Kasumi-1 (cell line): ENCODE measurements around the gene PSME4.

Source experiments
- DNase-seq, 2 experiments: peaks; one replicate each; lab custom pipeline; 2025; lab: John Stamatoyannopoulos, UW

PSME4 gene, protein sequence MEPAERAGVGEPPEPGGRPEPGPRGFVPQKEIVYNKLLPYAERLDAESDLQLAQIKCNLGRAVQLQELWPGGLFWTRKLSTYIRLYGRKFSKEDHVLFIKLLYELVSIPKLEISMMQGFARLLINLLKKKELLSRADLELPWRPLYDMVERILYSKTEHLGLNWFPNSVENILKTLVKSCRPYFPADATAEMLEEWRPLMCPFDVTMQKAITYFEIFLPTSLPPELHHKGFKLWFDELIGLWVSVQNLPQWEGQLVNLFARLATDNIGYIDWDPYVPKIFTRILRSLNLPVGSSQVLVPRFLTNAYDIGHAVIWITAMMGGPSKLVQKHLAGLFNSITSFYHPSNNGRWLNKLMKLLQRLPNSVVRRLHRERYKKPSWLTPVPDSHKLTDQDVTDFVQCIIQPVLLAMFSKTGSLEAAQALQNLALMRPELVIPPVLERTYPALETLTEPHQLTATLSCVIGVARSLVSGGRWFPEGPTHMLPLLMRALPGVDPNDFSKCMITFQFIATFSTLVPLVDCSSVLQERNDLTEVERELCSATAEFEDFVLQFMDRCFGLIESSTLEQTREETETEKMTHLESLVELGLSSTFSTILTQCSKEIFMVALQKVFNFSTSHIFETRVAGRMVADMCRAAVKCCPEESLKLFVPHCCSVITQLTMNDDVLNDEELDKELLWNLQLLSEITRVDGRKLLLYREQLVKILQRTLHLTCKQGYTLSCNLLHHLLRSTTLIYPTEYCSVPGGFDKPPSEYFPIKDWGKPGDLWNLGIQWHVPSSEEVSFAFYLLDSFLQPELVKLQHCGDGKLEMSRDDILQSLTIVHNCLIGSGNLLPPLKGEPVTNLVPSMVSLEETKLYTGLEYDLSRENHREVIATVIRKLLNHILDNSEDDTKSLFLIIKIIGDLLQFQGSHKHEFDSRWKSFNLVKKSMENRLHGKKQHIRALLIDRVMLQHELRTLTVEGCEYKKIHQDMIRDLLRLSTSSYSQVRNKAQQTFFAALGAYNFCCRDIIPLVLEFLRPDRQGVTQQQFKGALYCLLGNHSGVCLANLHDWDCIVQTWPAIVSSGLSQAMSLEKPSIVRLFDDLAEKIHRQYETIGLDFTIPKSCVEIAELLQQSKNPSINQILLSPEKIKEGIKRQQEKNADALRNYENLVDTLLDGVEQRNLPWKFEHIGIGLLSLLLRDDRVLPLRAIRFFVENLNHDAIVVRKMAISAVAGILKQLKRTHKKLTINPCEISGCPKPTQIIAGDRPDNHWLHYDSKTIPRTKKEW (N-terminal part only)

DNA sequence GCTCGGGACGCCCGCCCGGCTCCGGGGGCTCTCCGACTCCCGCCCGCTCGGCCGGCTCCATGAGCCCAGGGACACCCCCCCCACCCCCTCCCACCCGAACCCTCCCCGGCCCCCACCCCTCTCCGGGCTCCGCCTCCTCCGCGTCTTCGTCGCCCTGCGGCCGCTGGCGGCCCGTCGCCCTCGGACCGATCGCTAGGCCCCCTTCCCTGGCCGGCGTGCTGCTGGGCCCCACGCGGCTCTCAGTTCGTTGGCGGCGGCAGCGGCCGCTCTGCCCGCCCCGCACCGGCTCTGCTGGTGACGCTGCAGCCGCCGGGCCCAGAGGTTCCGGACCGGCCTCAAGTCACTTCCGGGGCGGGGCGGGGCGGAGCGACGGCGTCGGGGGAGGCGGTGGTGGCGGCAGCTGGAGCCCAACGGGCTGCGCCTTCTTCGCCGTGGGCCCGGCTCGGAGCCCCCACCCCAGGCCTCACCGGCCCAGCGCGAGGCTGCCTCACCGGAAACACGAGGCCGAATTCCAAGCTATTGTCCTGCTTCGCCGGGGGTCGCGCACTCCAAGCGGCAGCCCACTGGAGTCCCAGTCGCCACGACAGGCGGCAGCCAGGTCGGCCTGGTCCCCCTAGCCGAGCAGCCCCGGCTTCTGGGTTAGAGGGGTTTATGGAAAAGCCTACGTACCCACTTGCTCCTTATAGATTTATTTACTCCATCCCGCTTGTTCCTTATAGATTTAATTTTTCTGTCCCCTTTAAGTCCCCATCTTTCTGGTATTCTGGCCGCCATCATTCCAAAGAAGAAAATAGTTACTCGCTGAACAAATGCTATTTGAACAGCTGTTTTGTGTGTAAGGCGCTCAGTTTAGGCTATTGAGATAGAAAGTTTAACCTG lies at the start of gene PSME4:
Gene PSME4, minus strand, starts transcription at position 270 of the 879 bp plus-strand sequence. Its CDS starts 209 bp downstream, at position 61.
- DNase-seq = peak; percentile 77 to 82

DNA sequence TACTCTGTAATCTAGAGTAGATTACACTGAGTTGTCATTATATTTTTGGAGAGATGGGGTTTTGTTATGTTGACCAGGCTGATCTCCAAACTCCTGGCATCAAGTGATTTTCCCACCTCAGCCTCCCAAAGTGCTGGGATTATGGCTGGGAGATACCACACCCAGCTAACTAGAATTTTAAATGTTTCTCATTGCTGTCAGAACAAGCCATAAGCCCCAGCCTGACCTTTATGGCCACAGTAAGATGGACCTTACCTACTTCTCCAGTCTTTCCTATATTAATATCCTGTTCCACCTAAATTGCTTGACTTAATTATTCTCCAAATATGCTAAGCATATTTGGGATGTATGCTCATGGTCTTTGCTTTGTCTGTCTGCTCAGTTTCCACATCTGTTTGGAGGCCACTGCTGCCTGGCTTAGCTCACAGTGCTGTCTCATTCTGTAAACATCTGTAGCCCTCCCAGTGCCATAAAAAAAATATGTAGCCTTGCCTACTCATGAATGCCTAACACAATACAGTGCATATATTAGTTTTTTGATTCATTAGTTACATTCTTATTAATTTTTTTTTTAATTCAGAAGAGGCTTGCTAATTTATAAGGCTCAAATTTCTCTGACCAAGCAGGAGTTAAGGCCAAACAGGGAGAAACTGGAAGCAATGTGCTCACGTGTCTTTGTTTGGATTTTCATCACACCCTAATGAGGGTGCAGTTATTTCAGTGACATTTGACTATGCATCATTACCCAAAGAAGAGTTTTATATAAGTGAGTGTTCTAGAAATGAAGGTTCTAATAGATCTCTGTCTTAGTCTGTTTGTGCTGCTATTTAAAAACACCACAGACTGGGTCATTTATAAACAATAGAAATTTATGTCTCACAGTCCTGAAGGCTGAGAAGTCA lies 45.3 kb upstream of the PSME4 start:
- DNase-seq = no peak

DNA sequence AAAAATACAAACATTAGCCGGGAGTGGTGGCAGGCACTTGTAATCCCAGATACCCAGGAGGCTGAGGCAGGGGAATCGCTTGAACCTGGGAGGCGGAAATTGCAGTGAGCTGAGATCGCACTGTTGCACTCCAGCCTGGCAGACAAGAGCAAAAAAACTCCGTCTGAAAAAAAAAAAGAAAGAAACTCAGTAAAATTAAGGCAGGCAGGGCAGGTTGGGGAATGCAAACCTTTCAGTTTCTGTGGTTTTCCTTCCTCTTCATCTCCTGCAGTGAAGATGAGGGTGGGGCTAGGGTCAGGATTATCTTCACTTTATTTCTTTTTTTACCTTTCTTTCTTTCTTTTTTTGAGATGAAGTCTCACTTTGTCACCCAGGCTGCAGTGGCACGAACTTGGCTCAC lies 43.2 kb upstream of the PSME4 start:
- no peak for DNase-seq

DNA sequence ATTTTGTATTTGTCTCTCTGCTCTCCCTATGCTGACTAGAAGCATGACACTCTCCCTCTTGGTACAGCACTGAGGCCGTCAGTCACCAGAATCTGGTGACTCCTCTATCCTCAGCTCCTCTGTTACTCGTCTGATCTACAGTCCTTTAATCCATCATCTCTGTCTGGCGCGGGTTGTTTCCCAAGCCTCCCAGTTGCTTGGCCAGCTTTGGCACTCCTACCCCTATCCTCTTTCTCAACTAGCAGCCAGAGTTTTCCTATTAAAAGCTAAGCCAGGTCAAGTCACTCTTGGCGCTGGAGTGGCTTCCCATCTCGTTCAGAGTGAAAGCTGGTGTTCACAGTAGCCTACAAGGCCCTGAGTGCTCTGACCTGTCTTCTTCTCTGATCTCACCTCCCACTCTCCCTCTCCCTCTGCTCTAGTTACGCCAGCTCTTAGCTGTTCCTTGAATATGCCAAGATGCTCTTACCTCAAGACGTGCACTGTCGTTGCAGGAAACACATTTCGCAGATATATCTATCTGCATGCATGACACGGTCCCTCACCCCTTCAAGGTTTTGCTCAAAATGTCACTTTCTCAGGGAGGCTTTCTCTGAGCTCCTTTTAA lies 41.8 kb upstream of the PSME4 start:
- no peak for DNase-seq

DNA sequence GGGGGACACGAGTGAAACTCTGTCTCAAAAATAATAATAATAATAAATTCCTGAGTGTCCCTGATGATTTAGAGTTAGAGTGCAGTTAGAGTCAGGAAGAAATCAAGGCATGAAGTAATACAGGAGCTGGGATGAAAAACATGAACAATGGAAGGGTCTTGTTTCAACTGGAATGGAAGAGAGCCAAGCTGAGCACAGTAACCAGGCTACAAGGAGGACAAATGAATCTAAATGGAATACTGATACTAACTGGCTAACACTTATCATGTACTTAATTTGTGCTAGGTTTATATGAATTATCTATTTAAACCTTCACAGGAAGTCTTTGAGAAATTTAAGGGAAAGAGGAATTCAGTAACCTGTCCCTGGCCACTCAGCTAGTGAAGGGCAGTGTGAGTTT lies 38.8 kb upstream of the PSME4 start:
- DNase-seq = no peak

DNA sequence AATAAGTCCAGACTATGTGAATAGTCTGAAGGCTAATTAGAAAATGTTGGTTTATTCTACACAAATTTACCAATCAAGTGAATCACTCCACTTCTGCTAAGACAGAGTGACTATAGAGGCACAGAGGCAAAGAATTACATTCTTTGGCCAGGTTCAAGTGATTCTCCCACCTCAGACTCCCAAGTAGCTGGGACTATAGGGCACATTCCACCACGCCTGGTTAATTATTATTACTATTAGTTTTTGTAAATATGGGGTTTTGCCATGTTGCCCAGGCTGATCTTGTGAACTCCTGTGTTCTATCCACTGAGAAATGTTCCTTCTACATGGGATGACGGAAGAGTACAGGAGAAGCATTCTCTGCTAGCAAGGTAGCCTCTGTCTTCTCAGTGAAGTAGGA lies 37.6 kb upstream of the PSME4 start:
- no peak for DNase-seq

DNA sequence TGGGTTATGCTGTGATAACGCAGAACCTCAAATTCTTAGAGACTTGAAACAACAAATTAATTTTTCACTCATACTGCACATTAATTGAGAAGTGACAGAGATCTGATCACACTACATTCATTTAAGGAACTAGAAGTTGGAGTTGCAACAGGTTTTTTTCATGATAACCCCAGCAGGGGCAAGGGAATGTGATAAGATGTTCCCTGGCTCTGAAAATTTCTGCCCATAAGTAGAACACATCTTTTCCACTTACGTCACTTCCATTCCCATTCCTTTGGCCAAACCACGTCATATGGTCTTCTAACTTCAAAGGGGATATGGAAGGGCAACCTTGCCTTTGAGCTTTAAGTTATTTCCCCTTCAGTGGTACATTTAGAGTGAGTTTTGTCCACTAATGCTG lies 29.7 kb upstream of the PSME4 start:
- peak in 1 of 2 experiments; percentile 18 for DNase-seq

DNA sequence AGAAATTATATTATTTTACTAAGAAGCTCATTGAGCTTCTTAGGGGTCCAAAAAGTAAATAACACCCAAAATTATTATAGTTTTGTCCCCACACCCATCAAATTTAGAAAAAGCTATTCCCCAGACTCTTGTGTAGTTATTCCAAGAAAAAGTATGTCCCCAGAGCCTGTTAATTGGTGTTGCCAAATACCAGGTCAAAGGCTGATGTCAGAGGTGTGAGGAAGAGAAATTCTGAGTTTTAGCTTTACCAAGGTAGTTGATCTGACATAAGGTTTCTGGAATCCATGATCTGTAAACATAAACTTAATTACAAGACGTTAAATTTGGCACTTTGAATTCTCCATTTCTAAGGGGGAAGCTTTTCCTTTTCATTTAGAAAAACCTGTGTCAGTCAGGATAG lies 29.3 kb upstream of the PSME4 start:
- DNase-seq = no peak

DNA sequence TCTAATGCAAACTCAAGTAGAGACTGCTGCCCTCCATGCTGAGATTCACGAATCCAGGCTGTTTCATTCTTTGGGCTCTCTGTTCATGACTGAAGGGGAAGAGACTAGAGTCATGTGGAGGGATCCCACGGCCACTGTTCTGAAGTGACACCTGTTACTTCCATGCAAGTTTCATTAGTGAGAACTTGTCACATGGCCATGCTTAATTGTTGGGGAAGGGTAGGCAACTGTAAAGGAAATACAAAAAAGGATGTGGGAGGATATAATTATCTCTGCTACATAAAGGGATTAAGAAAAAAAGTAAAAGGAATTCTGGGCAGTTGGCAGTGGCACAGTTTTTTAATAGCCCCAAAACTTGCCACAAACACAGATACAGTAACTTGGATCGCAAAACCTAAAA lies 28.0 kb upstream of the PSME4 start:
- DNase-seq = no peak

DNA sequence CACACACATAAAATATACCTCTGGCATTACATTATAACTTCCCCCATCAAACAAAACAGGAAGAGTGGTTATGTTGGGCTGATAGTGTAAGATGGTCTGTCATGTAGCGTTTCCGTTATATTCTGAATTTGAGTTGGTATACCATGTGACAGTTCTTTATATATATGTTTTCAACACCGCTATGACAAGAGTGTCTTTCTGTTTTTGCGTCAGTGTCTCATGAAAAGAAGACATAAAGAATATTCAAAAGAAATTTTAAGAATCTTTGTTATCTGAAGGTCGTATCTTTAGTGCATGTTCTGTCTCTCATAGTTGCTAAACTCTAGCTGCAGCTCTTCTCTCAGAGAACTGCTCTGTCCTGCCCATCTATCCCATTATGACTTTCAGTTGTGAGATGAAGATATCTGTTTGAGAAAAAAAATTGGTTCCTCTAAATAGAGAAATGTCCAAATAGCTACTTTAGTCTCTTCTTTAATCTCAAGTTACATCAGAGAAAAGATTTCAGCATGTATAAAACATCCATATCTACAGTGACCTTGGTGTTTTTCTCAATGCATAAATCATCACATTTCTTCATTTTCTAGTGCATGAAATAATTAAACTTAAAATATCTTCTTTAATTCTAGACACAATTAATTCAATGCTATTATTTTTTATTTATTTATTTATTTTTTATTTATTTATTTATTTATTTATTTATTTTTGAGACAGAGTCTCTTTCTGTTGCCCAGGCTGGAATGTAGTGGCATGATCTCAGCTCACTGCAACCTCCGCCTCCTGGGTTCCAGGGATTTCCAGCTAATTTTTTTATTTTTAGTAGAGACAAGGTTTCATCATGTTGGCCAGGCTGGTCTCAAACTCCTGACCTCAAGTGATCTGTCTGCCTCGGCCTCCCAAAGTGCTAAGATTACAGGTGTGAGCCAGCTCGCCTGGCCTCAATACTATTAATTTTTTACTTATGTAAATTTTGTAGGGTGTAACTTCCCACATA lies 24.3 kb upstream of the PSME4 start:
- DNase-seq = peak; percentile 90 to 94

DNA sequence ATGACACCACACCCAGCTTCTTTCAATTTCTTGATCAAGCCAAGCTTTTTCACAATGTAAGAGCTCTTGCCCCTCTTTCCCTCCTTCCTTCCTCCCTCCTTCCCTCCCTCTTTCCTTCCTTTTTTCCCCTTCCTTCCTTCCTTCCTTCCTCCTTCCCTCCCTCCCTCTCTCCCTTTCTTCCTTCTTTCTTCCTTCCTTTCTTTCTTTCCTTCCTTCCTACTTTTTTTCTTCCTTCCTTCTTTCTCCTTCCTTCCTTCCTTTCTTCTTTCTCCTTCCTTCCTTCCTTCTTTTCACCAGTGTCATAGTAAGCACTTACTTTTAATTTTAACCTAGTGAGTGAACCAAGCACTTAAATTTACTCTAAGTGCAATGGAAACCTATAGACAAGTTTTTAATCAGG lies 21.2 kb upstream of the PSME4 start:
- no peak for DNase-seq

DNA sequence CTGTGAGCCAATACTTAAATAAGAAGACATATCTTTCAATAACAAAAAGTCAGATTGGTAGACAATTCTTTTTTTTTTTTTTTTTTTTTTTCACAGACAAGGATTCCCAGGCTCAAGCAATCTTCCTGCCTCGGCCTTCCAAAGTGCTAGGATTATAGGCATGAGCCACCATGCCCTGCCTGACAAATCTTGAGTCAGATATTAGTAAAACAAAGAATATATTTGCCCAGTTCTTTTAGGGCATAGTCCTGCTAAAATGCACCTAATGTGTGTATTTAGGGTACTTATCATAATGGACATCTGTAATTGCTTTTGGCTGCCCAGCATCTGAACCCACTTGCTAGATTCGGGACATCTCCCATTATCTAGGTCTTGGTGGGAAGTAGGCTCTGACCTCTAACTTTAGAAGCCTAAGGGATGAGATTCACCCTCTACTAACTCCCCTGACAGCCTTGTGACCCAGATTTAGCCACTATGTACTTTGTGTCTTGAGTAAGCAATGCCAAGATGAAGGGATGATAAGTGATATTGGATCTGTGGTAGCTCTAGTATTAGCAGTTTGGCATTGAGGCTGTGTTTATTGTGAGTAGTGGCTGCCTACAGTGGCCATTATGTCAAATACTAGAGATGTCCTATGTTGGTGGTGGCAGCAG lies 18.5 kb upstream of the PSME4 start:
- no peak for DNase-seq

DNA sequence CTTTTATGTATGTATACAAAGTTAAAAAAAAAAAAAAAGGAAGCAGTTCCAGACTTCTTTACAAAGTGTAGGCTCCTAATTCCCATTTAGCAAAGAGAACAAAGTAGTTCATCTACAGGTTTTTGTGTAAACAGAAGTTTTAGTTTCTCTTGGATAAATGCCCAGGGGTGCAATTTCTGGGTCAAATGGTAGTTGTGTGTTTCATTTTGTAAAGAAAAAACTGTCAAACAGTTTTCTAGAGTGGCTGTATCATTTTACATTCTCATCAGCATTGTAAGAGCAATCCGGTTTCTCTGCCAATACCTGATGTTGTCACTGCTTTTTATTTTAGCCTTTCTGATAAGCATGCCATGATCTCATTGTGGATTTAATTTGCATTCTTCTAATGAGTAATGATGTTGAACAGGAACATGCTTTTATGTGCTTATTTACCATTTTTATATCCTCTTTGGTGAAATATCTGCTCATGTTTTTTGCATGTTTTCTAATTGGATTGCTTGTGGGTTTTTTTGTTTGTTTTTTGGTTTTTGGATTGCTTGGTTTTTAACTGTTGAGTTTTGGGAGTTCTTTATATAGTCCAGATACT lies 16.6 kb upstream of the PSME4 start:
- no peak for DNase-seq

DNA sequence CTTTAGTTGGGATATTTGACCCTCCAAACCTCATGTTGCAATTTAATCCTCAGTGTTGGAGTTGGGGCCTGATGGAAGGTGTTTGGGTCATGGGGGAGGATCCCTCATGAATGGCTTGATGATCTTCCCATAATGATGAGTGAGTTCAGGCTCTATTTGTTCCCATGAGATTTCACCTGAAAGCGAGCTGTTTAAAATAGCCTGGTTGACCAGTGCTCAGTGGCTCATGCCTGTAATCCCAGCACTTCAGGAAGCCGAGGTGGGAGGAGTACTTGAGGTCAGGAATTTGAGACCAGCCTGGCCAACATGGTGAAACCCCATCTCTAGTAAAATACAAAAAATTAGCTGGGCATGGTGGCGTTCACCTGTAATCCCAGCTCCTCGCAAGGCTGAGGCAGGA lies 14.9 kb upstream of the PSME4 start:
- no peak for DNase-seq

DNA sequence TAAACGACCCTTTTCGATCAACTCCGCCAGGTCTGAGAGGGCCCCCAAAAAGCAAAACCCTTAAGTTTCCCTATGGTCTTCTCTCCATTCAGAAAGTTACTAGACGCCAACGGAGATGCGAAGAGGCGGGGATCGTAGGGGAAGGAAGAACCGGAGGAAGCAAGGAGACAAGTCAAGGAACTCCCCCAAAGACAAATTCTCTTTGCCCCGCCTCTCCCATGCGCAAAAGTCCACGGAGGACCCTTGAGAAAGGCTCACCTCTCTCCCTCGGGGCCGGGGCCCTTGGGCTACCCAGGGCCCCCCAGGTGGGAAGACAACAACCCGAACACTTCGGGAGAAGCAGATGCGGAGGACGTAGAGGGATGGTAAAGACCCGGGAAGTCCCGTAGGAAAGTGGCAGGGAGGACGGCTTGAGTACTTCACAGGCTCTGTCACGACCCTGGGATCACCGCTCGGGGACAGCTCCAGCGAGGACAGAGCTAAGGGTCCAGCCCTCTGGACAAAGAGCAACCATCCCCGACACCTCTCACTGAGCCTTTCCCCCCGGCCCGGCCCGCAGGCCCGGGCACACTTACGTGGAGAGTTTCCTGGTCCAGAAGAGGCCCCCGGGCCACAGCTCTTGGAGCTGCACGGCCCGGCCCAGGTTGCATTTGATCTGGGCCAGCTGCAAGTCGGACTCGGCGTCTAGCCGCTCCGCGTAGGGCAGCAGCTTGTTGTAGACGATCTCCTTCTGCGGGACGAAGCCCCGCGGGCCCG lies 647 bp downstream of the PSME4 start:
- peak; percentile 73 to 85 for DNase-seq

DNA sequence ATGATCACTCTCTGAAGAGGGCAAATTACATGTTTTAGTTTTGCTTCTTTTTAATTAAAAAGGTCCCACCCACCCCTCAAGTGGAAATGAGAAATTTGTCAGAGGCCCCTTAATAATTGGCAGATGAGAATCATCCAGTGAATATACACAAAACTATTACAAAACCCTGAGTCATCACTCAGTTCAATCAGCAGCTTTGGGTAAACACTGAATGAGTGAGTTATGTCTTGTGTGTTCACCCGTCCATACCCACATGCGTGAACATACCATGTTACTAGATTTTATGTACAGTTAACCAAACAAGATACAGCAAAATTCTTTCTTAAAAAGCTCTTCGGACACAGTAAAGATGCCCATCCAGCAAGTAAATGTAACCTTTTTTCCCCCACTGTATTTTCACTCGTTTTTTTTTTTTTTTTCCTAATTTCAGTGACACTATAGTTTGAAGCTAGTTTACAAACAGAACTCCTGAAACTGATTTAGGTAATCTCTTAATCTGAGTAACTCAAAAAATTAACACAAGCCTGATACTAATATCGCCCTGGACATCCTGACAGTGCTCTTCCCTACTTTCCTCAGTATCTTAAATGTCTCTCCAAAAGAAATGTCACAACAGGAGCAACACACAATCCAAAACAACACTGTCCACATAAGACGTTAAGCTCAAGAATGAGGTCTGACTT lies 1.4 kb downstream of the PSME4 start:
- peak; percentile 22 to 33 for DNase-seq
